Thoracic aorta (tissue), 2 donors: ENCODE measurements around the gene PEAK1. TPM values are rescaled to one million over a fixed set of nuclear protein-coding genes. Genes with fewer than 3 reads are reported as not detected.
"Not testable (repeated sequence)": the region's sequence is repeated elsewhere in the genome, so short reads cannot be mapped to it uniquely, and the experiment has no call there.

Experiments used
- ATAC-seq: fragments of 150-250 bp; one replicate; pipeline ENCODE4 v1.8.0; 2017; ENCODE audit warnings: low read depth; ENCODE audit not compliant: insufficient number of reproducible peaks, low FRiP score
- DNase-seq: peaks from one replicate; pipeline ENCODE4 v3.0.0-alpha.2; 2020; ENCODE audit warnings: low spot score
- H3K27ac ChIP-seq, 2 donors: fragments of 200-600 bp; sonication (generic); 1 replicate in 1 of 2; 2 replicates in 1 of 2; pipeline ENCODE4 v1.5.1; 2016; ENCODE audit warnings: mild to moderate bottlenecking in 2 of 2, moderate library complexity in 2 of 2
- H3K27me3 ChIP-seq: fragments of 200-600 bp; sonication (generic); replicated peaks from 2 replicates; pipeline ENCODE4 v1.6.0; 2016; ENCODE audit warnings: mild to moderate bottlenecking; ENCODE audit not compliant: insufficient read depth
- H3K36me3 ChIP-seq: fragments of 200-600 bp; sonication (generic); one replicate; pipeline ENCODE4 v1.5.1; 2016
- H3K4me1 ChIP-seq, 2 donors: fragments of 200-600 bp; sonication (generic); 1 replicate in 1 of 2; 2 replicates in 1 of 2; pipeline versions ENCODE4 v1.5.1 to v1.6.0; 2016; ENCODE audit warnings: low read depth in 2 of 2, mild to moderate bottlenecking in 1 of 2; ENCODE audit not compliant: control insufficient read depth in 1 of 2
- H3K4me3 ChIP-seq: fragments of 200-600 bp; sonication (generic); 2 replicates; pipeline ENCODE4 v1.5.1; 2016; ENCODE audit warnings: mild to moderate bottlenecking
- H3K9me3 ChIP-seq: fragments of 200-600 bp; sonication (generic); 2 replicates; pipeline ENCODE4 v1.5.1; 2016
- total RNA-seq, 2 donors: library from RNA; depleted of rRNA; stranded (reverse); fragments of >200 nt; gene quantifications; one replicate each; pipeline versions ENCODE4 v1.1.0 to v1.2.3, GENCODE V29; 2016
- TF ChIP-seq, protein P1 (sequence below): fragments of 200-600 bp; sonication (generic); IDR thresholded peaks from one replicate; pipeline ENCODE4 v1.5.1; 2019; ENCODE audit warnings: antibody characterized with exemption

The PEAK1 gene
- total RNA-seq, 2 donors from 2014 or later, result 94.2 to 95.9 TPM

DNA sequence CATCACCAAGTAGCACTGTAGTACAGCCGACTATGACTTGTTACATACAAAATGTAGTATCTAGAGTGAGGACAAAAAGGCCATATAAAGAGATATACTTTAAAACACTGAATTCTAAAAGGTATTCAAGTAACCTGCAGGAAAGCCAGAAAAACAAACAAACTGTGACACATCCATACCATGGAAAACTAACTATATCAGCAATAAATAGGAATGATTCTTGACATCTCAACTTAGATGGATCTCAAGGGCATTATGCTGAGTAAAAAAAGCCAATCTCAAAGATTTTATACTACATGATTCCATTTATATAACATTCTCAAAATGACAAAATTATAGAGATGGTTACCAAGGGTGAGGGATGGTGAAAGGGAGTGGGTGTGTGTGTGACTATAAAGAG, 143.0 kb downstream of the PEAK1 start:
- Histone ChIP-seq H3K27me3 (no peaks in the 10 kb centered on the region), H3K4me3 (no peak overlapping the region)

DNA sequence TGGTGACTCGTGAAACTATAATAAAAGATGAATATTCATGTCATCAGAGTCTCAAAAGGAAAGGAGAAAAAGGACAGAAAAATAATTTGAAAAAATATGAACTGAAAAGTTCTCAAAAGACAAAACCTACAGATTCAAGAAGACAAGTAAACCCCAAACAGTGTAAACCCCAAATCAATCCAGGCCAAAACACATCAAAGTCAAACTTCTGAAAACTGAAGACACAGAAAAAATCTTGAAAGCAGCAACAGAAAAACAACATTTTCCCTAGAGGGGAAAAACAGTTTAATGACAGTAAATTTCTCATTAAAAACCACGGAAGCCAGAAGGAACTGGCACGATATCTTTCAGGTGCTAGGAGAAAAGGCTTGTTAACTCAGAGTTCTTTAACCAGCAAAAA, 143.8 kb downstream of the PEAK1 start:
- Histone ChIP-seq H3K4me3 (no peak overlapping the region), H3K27ac (no peak overlapping the region), H3K36me3 (no peaks in the 10 kb centered on the region), H3K4me1 (no peaks in the 10 kb centered on the region), H3K9me3 (no peaks in the 10 kb centered on the region), H3K27me3 (no peaks in the 10 kb centered on the region)
- TF ChIP-seq, protein P1, sequence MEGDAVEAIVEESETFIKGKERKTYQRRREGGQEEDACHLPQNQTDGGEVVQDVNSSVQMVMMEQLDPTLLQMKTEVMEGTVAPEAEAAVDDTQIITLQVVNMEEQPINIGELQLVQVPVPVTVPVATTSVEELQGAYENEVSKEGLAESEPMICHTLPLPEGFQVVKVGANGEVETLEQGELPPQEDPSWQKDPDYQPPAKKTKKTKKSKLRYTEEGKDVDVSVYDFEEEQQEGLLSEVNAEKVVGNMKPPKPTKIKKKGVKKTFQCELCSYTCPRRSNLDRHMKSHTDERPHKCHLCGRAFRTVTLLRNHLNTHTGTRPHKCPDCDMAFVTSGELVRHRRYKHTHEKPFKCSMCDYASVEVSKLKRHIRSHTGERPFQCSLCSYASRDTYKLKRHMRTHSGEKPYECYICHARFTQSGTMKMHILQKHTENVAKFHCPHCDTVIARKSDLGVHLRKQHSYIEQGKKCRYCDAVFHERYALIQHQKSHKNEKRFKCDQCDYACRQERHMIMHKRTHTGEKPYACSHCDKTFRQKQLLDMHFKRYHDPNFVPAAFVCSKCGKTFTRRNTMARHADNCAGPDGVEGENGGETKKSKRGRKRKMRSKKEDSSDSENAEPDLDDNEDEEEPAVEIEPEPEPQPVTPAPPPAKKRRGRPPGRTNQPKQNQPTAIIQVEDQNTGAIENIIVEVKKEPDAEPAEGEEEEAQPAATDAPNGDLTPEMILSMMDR, result no peak
- no peak for ATAC-seq
- no peak for DNase-seq

More for the DNA sequence above, 143.0 kb downstream of the PEAK1 start:
- ATAC-seq (no peak), DNase-seq (no peak)
- Histone ChIP-seq H3K36me3 (no peaks in the 10 kb centered on the region), H3K4me1 (peaks cover 0 to 3% of the 10 kb centered on the region in 2 donors), H3K27ac (no peak overlapping the region), H3K9me3 (no peaks in the 10 kb centered on the region)
- TF ChIP-seq, protein P1, result no peak

DNA sequence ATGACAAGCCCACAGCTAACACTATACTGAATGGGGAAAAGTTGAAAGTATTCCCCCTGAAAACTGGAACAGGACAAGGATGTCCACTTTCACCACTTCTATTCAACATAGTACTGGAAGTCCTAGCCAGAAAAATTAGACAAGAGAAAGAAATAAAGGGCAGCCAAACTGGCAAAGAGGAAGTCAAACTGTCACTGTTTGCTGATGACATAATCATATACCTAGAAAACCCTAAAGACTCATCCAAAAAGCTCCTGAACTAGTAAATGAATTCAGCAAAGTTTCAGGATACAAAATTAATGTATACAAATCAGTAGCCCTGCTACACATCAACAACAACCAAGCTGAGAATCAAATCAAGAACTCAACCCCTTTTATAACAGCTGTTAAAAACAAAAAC, 146.8 kb downstream of the PEAK1 start:
- not testable (repeated sequence) for ATAC-seq

DNA sequence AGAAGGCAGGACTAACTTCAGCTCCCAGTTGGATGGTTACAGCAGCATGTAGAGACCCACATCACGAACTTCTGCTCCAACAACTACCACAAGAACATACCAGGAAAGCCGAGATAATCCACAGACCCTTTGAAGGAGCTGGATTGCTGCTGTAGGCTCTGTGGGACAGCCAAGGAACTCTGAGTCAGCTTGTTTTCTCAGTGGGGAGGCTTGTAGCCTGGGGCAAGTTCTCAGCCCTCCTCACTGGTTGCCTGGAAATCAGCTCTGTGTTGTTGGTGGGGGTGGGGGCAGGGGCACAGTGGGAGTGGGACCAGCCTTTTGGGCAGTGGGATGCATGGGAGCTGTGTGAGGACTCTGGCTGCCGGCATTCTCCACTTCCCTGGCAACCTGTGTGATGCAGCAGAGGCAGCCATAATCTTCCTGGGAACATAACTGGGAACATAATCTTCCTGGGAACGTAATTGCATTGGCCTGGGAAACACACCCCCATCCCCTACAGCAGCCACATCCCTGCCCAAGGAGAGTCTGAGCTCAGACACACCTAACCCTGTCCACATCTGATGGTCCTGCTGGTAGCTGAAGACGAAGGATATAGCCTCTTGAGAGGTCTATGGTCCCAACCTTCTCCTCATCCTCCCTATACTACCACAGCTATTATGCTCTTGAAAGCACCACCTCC, 153.1 kb downstream of the PEAK1 start:
- DNase-seq (no peak), ATAC-seq (no peak)
- H3K9me3 ChIP-seq, result no peaks in the 10 kb centered on the region
- no peaks in the 10 kb centered on the region for H3K27me3 ChIP-seq
- TF ChIP-seq, protein P1, result no peak
- no peak overlapping the region for H3K4me3 ChIP-seq
- no peak overlapping the region for H3K27ac ChIP-seq
- H3K4me1 ChIP-seq, result no peaks in the 10 kb centered on the region
- no peaks in the 10 kb centered on the region for H3K36me3 ChIP-seq

More for the DNA sequence above, 146.8 kb downstream of the PEAK1 start:
- not testable (repeated sequence) for H3K9me3 ChIP-seq, H3K27ac ChIP-seq, H3K4me3 ChIP-seq, DNase-seq, H3K4me1 ChIP-seq, H3K27me3 ChIP-seq, H3K36me3 ChIP-seq

DNA sequence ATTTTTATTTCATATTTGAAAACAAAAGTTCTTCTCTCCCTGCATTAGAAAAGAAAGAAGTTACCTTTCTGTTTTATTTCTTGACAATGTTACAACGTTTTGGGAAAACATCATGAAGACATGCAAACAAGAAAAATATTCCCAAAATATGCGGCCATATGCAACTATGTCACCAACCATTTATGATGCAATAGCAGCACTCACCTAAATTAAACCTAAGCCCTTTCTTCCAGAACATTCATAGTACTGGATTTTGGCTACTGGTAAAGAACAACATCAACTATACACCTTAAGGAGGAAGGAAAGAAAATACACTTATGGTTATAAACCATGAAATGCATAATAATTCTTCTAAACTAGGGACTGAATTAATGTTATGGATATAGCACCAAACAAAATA, 164.5 kb downstream of the PEAK1 start:
- Histone ChIP-seq H3K36me3 (no peaks in the 10 kb centered on the region), H3K4me3 (no peak overlapping the region), H3K4me1 (peaks cover 0 to 9% of the 10 kb centered on the region in 2 donors), H3K27me3 (no peaks in the 10 kb centered on the region), H3K27ac (no peak overlapping the region), H3K9me3 (no peaks in the 10 kb centered on the region)
- DNase-seq, result no peak
- TF ChIP-seq, protein P1, result no peak
- ATAC-seq, result no peak

DNA sequence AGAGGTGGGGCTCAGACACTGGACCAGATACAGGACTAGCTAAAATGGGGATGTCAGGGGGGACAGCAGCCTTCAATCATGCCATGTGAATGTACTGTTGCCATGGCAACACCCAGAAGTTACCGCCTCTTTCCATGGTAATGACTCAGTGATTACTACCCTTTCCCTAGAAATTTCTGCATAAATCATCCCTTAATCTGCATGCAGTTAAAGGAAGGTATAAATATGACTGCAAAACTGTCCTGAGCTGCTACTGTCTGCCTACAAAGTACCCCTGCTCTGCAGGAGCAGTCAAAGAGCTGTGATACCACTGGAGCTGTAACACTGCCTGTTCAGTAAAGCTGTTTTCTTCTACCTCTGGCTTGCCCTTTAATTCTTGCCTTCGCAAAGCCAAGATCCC, 168.2 kb downstream of the PEAK1 start:
- no peaks in the 10 kb centered on the region for H3K27me3 ChIP-seq
- TF ChIP-seq, protein P1, result no peak
- ATAC-seq, result no peak

More for the DNA sequence above, 168.2 kb downstream of the PEAK1 start:
- Histone ChIP-seq H3K4me3 (no peak overlapping the region), H3K9me3 (no peaks in the 10 kb centered on the region), H3K36me3 (no peaks in the 10 kb centered on the region), H3K4me1 (no peaks in the 10 kb centered on the region), H3K27ac (no peak overlapping the region)
- DNase-seq, result no peak
